Stimulated activated CD8-positive, alpha-beta memory T cell treated with anti-CD3 and anti-CD28 coated beads, Interleukin-12 subunit alpha, Interleukin-12 subunit beta, amount 100 ng/mL, for 1 hour (primary cell): ENCODE measurements around the gene COL20A1.

Source experiments
- DNase-seq: peaks from one replicate; pipeline ENCODE4 v3.0.0-alpha.2; 2020; ENCODE audit warnings: low read depth

COL20A1 gene

DNA sequence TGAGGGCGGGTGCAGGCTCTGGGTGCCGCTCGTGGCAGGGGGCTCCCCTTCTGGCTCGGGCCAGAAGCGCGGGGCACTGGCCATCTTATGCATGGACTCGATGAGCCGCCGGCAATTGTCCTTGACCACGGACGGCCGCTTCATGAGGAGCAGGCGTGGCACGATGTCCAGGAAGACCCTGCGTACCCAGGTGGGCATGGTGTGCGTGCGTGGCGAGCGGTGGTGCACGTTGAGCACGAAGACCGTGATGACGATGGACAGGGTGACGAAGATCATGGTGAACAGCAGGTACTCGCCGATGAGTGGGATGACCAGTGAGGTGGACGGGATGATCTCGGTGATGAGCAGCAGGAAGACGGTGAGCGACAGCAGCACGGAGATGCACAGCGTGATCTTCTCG, 57.2 kb downstream of the COL20A1 start:
- no peak for DNase-seq

GRCh38 chr20:63350597-63351325, 57.8 kb downstream of the COL20A1 start:
- no peak for DNase-seq

DNA sequence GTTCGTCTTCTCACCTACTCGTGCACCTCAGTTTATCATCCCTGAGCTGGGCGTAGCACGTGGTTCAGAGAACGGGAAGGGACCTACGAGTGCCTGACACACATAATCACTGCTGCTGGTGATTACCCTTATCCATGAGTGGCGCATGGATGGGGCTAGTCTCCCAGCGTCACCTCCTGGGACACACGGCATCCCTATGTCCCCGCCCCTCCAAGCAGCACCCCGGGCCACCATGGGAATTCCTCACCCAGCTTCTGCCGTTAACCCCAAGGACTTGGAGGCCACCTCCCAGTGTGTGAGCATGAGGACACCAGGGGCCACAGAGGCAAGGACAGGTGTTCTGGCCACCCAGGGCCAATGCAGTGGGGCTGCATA, 58.3 kb downstream of the COL20A1 start:
- no peak for DNase-seq

DNA sequence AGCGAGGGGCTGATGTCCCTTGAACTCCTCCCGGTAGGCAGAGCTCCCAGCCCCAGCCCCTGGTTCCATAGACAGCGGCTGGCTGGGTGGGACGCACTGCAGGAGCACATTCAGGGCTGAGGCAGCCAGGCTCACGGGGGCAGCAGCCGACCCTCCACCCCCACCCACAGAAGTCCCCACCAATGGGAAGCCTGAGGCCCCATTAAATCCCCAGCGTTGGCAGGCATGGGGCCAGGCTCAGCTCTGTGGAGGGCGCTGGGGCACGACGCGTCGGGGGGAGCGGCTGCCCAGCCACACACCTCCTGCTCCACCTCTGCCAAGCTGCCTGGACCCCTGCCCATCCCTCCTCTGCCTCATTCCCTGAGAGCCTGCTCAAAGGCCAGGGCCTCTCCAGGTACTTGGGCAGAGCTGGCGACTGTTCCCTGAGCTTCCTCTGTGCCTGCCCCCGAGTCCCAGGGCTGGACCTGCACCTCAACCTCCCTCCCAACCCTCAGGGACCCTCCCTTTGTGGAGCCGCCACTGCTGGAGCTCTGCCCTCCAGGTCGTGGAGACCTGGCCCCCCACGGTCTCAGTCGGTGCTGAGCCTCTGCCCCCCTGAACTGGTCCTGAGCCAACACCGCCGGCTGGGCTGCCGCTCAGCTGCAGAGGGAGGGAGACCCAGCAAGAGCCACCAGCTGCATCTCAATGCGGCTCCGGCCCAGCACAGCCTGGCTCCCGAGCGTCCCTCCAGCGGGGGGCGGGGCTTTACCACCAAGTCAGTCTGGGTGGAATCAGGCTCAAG, 59.0 kb downstream of the COL20A1 start:
- DNase-seq: no peak

GRCh38 chr20:63352811-63353221, 59.8 kb downstream of the COL20A1 start:
- no peak for DNase-seq

DNA sequence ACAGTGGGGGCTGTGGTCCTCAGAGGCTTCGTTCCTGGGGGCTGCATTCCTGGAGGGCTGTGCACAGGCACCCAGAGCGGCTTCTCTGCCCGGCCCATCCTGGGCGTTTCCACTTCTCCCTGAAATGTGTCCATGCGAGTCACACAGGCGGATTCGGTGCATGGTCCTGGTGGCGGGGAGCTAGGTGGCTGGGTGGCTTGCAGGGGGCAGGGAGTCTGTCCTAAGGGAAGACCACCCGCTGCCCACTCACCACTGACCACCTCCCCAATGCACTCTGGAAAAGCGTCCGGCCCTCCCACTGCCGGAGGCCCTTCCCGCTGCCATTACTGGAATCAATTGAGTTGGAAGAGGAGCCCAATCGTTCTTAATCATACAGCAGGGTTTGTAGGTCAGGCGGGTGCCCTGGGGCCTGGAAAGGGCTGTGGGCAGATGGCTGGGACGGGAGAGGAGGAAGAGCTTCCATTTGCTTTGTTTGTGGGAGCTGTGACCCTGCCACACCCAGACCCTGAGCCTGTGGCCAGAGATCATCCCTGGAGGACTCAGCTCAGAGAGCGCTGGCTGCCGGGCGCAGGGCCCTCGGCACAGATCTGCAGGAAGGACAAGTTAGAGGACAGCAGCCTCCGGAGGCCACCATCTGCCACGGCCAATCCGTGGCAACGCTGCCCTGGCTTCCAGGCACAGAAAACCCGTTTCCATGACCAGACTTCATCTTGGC, 61.8 kb downstream of the COL20A1 start:
- no peak for DNase-seq

GRCh38 chr20:63355781-63356295, 62.9 kb downstream of the COL20A1 start:
- DNase-seq: no peak

GRCh38 chr20:63356511-63356910, 63.5 kb downstream of the COL20A1 start:
- DNase-seq: no peak

DNA sequence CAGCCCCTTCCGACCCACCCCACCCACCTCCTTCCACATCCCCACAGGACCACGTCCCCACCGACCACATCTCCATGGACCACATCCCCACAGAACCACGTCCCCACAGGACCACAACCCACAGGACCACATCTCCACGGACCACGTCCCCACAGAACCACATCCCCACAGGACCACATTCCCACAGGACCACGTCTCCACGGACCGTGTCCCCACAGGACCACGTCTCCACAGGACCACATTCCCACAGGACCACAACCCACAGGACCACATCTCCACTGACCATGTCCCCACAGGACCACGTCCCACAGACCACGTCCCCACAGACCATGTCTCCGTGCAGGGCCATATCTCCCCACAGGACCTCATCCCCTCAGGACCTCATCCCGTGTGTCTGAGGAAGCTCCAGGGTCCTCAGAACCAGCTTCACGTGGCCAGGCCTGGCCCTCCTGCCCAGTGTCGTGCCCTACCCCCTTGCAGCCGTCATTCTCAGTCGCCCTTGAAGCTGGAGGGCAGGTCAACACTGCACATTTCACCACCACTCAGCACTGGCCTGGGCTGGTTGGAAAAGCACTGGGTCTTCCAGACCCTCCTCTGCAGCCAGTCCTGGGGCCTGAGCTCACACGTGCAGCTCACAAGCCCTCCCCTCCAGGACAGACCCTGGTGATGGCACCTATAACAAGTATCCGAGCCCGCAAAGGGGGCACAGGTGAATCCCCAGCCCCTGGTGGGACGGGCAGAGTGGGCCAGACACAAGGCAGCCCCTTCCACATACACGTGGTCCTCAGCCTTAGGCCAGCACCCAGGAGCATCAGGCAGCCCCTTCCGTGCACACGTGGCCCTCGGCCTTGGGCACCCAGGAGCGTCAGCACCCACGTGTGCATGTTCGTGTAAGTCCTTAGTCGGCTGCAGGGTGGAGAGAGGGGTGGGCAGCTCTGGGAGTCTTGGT, 64.2 kb downstream of the COL20A1 start:
- no peak for DNase-seq

DNA sequence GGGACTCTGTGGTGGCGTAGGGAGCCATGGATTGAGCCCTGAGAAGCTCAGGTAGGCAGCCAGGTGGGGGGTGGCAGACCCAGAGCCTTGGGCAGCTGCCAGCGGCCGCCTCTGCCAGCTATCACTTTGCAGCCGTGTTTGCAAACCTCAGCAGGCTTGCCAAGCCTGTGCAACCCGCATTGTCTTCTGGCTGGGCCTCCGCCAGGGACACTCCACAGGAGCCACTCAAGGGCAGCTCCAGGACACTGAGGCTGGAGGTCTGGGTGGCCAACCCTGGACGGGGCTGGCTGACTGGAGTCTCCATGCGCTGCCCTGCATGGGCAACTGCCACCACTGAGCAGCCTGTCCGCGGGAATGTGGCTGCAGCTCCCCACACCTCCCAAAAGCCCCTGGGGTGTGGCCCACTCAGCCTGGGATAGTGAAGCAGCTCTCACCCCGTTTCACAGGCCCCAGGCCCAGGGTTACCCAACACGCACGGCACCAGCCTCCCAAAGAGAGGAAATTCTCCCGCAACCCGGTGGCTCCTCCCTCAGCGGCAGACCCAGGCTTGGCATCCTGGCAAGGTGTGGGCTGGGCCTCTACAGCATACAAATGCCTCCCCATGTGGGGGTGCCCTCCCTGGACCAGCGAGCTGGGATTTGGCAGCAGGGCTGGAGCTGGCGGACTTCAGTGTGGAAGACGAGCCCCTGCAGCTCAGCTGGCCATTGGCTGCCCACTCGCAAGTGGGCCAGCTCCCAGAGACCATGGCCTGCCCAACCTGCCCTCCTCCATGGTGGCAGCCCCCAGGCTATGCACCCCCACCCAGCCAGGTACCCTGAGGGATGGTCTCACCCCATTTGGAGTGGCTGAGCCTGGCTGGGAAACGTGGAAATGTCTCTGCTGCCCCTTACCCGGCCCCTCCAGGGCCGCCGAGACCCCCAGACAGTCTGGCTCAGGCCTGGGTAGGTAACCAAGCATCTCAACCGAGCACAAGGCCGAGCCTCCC, 65.2 kb downstream of the COL20A1 start:
- no peak for DNase-seq

- no peak for DNase-seq
Observed at GRCh38 chr20:63359164-63359934, 66.4 kb downstream of the COL20A1 start.

- DNase-seq: no peak
Observed at GRCh38 chr20:63359937-63360849, 67.2 kb downstream of the COL20A1 start.

DNA sequence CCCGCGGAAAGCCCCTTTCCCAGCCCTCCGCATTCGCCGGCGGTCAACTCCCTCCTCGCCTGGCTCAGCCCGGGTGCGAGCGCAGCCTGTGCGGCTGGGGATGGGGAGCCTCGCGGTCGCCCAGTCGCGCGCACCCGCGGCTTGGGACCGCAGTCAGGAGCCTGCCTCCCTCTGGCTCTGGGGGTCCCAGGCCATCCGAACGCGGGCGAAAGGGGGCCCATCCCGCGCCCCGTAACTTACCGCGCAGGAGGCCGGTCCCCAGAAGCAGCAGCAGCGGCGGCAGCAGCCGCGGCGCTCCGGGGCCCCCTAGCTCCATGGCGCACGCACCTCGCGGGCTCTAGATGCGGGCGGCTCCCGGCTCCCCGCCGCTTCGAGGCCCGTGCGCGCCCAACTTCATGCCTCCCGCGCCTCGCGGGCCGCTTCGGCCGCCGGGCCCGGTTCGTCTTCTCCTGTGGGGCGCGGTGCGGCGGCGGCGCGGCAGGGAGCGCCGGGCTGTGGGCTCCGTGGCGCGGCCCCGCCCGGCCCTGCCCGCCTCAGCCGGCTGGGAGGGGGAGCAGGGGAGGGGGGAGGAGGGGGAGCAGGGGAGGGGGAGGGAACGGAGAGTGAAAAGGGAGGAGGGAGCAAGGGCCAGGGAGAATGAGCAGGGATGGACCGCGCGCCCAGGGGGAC, 68.0 kb downstream of the COL20A1 start, which contains the start of gene CHRNA4:
Gene CHRNA4, minus strand, starts transcription at position 500 of the 669 bp plus-strand sequence. Its CDS starts 184 bp downstream, at position 316.
- no peak for DNase-seq

GRCh38 chr20:63361519-63362435, 68.8 kb downstream of the COL20A1 start:
- DNase-seq: no peak

- DNase-seq: no peak
Observed at GRCh38 chr20:63362436-63363009, 69.5 kb downstream of the COL20A1 start.
